SK-MEL-5 (cell line): ENCODE measurements around the gene GULP1. TPM values are rescaled to one million over a fixed set of nuclear protein-coding genes. Genes with fewer than 3 reads are reported as not detected.
A peak's percentile ranks its signal among the peaks of the same experiment; 100 is the strongest.

Experiments
- DNase-seq: peaks from one replicate; pipeline ENCODE4 v3.0.0-alpha.2; 2016; ENCODE audit warnings: low read depth, low spot score
- in situ Hi-C: cut with HindIII; loops from 2 replicates; pipeline ENCODE4 v1.10.0; 2016; ENCODE audit warnings: low sequenced_read_pairs, high pct_unique_total_duplicates, low pct_unique_long_range_greater_than_20kb
- total RNA-seq: library from RNA; depleted of rRNA; stranded (reverse); fragments of >200 nt; shearing (Covaris generic); gene quantifications from 2 replicates; pipeline ENCODE4 v1.2.3, GENCODE V29; 2014

The GULP1 gene
- total RNA-seq, 1 experiment from 2014 or later = 34.6 TPM

DNA sequence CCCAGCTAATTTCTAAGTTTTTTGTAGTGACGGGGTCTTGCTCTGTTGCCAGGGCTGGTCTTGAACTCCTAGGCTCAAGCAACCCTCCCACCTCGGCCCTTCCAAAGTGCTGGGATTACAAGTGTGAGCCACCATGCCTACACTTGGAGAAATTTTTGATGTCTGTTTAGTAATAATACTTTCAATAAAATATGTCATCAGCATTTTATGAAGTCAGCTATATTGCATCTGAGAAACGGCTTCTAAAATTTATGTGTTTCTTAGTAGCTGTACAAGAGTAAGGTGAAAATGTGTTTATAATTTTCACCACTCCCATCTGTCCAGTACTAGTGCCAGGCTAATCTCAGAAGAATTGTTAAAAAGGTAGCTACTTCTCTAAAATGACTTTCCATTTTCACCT, 46.8 kb downstream of the GULP1 start:
- no peak for DNase-seq
- in situ Hi-C loops = no loop called here

DNA sequence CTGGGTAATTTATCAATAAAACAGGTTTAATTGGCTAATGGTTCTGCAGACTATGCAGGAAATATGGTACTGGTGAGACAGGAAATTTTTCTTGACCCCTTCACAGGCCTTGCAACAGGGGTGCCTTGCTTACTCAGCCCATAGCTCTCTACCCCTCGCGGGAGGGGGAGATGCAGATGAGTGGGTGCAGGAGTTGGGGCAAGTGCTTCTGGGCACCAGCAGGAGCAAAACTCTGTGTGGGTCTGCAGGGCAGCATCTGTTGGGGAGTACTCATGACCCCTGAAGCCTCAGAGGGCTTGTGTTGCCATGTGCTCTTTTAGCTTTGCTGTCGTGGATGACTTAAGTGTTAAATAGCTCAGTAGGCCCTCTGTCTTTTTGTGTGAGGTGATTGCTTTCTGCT, 48.6 kb downstream of the GULP1 start:
- in situ Hi-C loops = no loop called here
- no peak for DNase-seq

DNA sequence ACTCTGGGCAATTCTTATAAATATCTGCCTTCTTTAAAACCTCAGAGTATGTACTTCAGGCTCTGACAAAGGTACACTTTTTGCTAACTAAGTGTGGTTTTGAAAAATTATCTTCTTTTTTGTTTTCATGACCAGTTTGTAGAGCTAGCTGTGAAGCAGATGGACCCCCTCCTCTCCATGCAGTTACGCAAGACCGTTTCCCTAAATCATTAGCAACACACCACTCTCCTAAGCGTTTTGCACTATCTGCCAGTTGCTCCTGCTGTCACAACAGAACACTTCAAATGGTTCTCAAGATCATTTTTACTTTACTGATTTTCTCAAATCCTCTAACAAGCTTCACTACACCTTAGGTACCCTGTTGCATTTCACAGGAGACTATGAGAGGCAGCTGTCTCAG, 53.3 kb downstream of the GULP1 start:
- no peak for DNase-seq
- in situ Hi-C loops = no loop called here

- in situ Hi-C loops = no loop called here
- DNase-seq = no peak
Observed at GRCh38 chr2:188345426-188345825, 53.8 kb downstream of the GULP1 start.

GRCh38 chr2:188345831-188346458, 54.3 kb downstream of the GULP1 start:
- DNase-seq = no peak
- in situ Hi-C loops = no loop called here

- in situ Hi-C loops = no loop called here
- no peak for DNase-seq
Observed at GRCh38 chr2:188349019-188349418, 57.3 kb downstream of the GULP1 start.

DNA sequence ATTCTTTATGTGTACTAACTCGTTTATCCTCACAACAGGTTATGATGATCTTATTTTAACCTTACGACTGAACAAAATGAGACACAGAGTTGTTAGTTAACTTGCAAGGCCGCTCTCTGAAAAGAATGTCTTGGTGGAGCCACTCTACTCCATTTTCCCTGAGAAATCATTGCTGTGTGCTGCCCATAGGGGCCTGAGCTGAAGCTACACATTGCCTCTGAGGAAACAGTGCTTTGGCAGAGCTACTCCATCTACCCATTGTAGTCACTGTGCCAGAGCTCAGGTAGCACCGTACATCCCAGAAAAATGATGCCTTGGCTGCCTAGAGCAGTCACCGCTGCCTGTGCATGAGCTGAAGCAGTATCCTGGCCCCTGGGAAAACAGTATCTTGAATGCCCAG, 61.6 kb downstream of the GULP1 start:
- in situ Hi-C loops = no loop called here
- DNase-seq = no peak

GRCh38 chr2:188360485-188361263, 69.0 kb downstream of the GULP1 start:
- in situ Hi-C loops = no loop called here
- DNase-seq = no peak

DNA sequence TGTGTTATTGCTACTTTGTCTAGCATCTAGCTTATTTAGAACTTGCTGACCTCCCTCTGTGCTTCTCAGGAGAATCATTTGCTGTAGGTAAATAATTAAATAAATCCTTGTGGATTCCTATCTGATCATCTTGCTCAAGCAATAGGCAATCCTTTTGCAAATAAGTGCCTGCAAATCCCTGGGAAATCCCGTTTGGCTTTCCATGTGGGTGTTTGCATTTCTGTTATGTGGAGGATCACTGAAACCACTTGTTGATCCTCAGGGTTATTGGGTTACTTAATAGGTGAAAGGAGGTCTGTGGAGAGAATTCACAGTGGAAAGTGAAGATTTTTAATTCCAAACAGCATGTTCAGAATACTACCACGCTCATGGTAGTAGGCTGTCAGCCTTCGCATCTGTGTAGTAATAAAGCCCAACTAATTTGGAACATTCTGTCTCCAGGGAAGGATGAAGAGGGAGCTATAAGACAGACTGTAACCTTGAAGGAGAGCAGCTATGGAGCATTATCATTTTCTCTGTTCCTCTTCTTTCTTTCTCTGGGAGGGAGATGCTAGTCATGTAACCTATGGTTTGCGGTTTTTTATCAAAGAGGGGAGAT, 72.5 kb downstream of the GULP1 start:
- no peak for DNase-seq
- in situ Hi-C loops = no loop called here

- in situ Hi-C loops = no loop called here
- DNase-seq = no peak
Observed at GRCh38 chr2:188365058-188365641, 73.5 kb downstream of the GULP1 start.

DNA sequence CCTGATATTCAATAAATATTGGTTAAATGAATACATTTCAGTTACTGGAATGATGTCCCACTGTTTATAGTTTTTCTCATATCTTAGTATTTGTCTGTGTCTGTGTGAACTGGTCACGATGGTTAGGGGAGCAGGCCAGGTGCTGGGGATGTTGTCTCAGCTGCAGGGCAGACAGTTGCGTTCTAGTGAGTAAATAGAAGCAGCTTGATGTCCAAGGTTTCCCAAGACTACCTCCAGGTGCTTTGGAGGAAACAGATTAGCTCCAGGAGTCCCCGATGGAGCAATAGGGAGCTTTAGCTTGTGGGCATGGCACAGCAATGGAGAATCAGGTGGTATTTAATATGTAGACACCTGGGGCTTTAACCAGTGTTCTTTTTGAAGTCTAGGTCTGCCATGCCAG, 75.5 kb downstream of the GULP1 start:
- in situ Hi-C loops = no loop called here
- no peak for DNase-seq

DNA sequence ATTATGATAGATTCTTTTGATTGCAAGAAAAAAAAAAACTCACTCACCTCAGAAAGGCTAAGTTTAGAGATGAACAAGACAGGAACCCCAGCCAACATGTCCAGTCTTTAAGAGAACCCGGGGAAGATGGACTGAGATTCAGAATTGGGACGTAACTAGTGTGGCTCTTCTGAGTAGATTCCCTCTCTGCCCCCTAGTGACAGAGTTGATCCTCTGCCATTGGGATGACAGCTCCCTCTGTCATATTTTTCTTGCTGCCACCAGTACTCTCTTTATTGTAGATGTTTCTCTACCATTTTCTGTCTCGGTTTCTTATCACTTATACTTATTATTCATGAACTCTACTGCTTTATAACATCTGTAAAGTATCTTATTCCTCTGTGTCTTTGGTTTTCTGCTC, 77.7 kb downstream of the GULP1 start:
- DNase-seq = peak; percentile 83
- in situ Hi-C loops = no loop called here

DNA sequence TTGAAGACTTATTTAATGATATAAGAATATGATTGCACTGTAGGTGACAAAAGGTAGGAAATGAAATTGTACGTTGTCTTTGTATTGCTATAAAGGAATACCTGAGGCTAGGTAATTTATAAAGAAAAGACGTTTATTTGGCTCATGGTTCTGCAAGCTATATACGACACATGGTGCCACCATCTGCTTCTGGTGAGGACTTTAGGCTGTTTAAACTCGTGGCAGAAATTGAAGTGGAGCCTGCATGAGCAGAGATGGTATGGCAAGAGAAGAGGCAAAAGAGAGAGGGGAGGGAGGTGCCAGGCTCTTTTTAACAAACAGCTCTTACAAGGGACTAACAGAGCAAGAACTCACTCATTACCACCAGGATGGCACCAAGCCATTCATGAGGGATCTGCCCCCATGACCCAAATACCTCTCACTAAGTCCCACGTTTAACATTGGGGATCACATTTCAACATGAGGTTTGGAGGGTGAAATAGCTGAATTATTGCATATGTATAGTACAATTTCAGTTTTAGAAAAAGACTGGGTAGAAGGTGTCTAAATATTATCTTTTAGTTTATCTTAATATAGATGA, 86.8 kb downstream of the GULP1 start:
- in situ Hi-C loops = no loop called here
- DNase-seq = peak; percentile 16

DNA sequence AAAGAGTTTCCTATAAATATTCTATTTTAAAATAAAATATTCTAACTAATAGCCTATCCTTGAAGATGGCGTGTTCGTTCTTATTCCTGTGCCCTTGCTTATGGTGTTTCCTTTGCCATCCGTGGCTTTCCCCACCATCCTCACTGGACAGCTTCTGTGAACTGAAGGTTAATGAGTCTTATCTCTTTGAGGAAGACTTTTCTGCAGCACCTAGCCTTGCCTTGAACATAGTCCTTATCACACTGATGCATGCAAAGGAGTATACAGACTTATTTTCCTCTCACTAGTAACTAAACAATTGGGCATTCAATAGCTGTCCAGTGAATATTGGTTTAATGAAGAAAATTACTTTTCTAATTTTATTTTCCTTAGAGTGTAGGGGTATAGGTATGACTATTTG, 88.1 kb downstream of the GULP1 start:
- in situ Hi-C loops = no loop called here
- DNase-seq = no peak

GRCh38 chr2:188380280-188380679, 88.6 kb downstream of the GULP1 start:
- DNase-seq = no peak
- in situ Hi-C loops = no loop called here

- in situ Hi-C loops = no loop called here
- DNase-seq = no peak
Observed at GRCh38 chr2:188381614-188382013, 89.9 kb downstream of the GULP1 start.

GRCh38 chr2:188382107-188382506, 90.4 kb downstream of the GULP1 start:
- in situ Hi-C loops = no loop called here
- DNase-seq = no peak

- DNase-seq = no peak
- in situ Hi-C loops = no loop called here
Observed at GRCh38 chr2:188383158-188383557, 91.5 kb downstream of the GULP1 start.
